Measurements from ENCODE around the gene EIF4E2. TPM values are rescaled to one million over a fixed set of nuclear protein-coding genes. Genes with fewer than 3 reads are reported as not detected.

Gene EIF4E2
- polyA plus RNA-seq, 1 experiment: 40.5 TPM

- POLR2A ChIA-PET: no interaction called here
- Histone ChIP-seq H3K9me3 (ENCODE audit: control insufficient read depth, insufficient read depth, low read length) (no peaks in the 10 kb centered on the region), H3K4me3 (ENCODE audit: low read depth, low read length) (no peak overlapping the region), H3K27ac (ENCODE audit: low read depth, low read length) (peak overlapping the region; percentile 31), H3K27me3 (ENCODE audit: control insufficient read depth, insufficient read depth, low read length) (no peaks in the 10 kb centered on the region)
- peak; percentile 11; the same call in 1 of the 2 replicates for TF ChIP-seq CTCF (IDR thresholded peaks at IDR 0.05; ENCODE audit: low read depth, low read length)
- no peak for DNase-seq (ENCODE audit: low read depth, low spot score)
- CTCF ChIA-PET: interaction anchor here (1.5 kb wide), 1 partner anchor 12 kb away, joined by 11 read pairs; no protein-coding TSS in a partner anchor
Measured at GRCh38 chr2:232592772-232593395, 42.4 kb downstream of the EIF4E2 start.

- H3K4me3 ChIP-seq (ENCODE audit: low read depth, low read length): no peak overlapping the region
- POLR2A ChIA-PET: no interaction called here
- no peaks in the 10 kb centered on the region for H3K9me3 ChIP-seq (ENCODE audit: control insufficient read depth, insufficient read depth, low read length)
- H3K27me3 ChIP-seq (ENCODE audit: control insufficient read depth, insufficient read depth, low read length): peaks cover 3% of the 10 kb centered on the region
- CTCF ChIA-PET: interaction anchor here (0.6 kb wide), 1 partner anchor 37 kb away, joined by 5 read pairs; no protein-coding TSS in a partner anchor
- no peak for DNase-seq (ENCODE audit: low read depth, low spot score)
- TF ChIP-seq CTCF (IDR thresholded peaks at IDR 0.05; ENCODE audit: low read depth, low read length): no peak
- no peak overlapping the region for H3K27ac ChIP-seq (ENCODE audit: low read depth, low read length)
Measured at GRCh38 chr2:232593982-232594381, 43.5 kb downstream of the EIF4E2 start.

GRCh38 chr2:232597362-232598079 lies 47.0 kb downstream of the EIF4E2 start:
- Histone ChIP-seq H3K27ac (ENCODE audit: low read depth, low read length) (no peak overlapping the region), H3K9me3 (ENCODE audit: control insufficient read depth, insufficient read depth, low read length) (no peaks in the 10 kb centered on the region), H3K4me3 (ENCODE audit: low read depth, low read length) (no peak overlapping the region), H3K27me3 (ENCODE audit: control insufficient read depth, insufficient read depth, low read length) (peaks cover 3% of the 10 kb centered on the region)
- DNase-seq (ENCODE audit: low read depth, low spot score): no peak
- TF ChIP-seq CTCF (IDR thresholded peaks at IDR 0.05; ENCODE audit: low read depth, low read length): no peak
- CTCF ChIA-PET: no interaction called here
- POLR2A ChIA-PET: no interaction called here

GRCh38 chr2:232598293-232598692 lies 47.8 kb downstream of the EIF4E2 start:
- TF ChIP-seq CTCF (IDR thresholded peaks at IDR 0.05; ENCODE audit: low read depth, low read length): no peak
- Histone ChIP-seq H3K27ac (ENCODE audit: low read depth, low read length) (no peak overlapping the region), H3K4me3 (ENCODE audit: low read depth, low read length) (no peak overlapping the region), H3K9me3 (ENCODE audit: control insufficient read depth, insufficient read depth, low read length) (no peaks in the 10 kb centered on the region), H3K27me3 (ENCODE audit: control insufficient read depth, insufficient read depth, low read length) (peaks cover 3% of the 10 kb centered on the region)
- ChIA-PET CTCF (no interaction called here), POLR2A (no interaction called here)
- no peak for DNase-seq (ENCODE audit: low read depth, low spot score)
